Sciatic nerve (tissue), 2 donors: Measurements from ENCODE around the gene NSF. TPM values are rescaled to one million over a fixed set of nuclear protein-coding genes. Genes with fewer than 3 reads are reported as not detected.
"Not testable (repeated sequence)": the region's sequence is repeated elsewhere in the genome, so short reads cannot be mapped to it uniquely, and the experiment has no call there.

Experiments
- ATAC-seq: fragments of 200-7000 bp; cut with Tn5 transposase; one replicate; pipeline ENCODE4 v1.9.1; 2020; ENCODE audit warnings: mild to moderate bottlenecking, moderate library complexity
- DNase-seq: peaks from one replicate; pipeline ENCODE4 v3.0.0-alpha.2; 2020; ENCODE audit warnings: low spot score
- intact Hi-C: fragments of 100-400 bp; cut with DNase I; formaldehyde crosslinking; loops from one replicate; pipeline ENCODE4 v1.14.2; 2022
- total RNA-seq: library from RNA; stranded (reverse); fragmentation: NEBNext Ultra II Directional; extraction: Animal tissue kit (Norgen Biotek cat#: 25700); gene quantifications from one replicate; pipeline ENCODE4 v1.2.1, GENCODE V29; 2021
- donor health status: DM: no; HTN: no; CAD: no.
- donor health status: DM: no; HTN: no; CAD: no.

NSF gene
- total RNA-seq, 1 donor from 2014 or later, result 27.8 TPM

GRCh38 chr17:46623790-46624189 is 33.3 kb downstream of the NSF start:
- ATAC-seq, intact Hi-C loops, DNase-seq: not testable (repeated sequence)

- DNase-seq, ATAC-seq, intact Hi-C loops: not testable (repeated sequence)
These were observed 34.3 kb downstream of the NSF start for GRCh38 chr17:46624726-46625125.

GRCh38 chr17:46627452-46627851 is 37.0 kb downstream of the NSF start:
- ATAC-seq, DNase-seq, intact Hi-C loops: not testable (repeated sequence)

GRCh38 chr17:46628753-46629436 is 38.4 kb downstream of the NSF start:
- ATAC-seq, intact Hi-C loops: not testable (repeated sequence)

GRCh38 chr17:46632146-46632545 is 41.7 kb downstream of the NSF start:
- intact Hi-C loops, ATAC-seq, DNase-seq: not testable (repeated sequence)

More at GRCh38 chr17:46628753-46629436, 38.4 kb downstream of the NSF start:
- DNase-seq, result not testable (repeated sequence)

- intact Hi-C loops, DNase-seq, ATAC-seq: not testable (repeated sequence)
These were observed 44.4 kb downstream of the NSF start for GRCh38 chr17:46634844-46635243.

GRCh38 chr17:46641861-46642656 is 51.6 kb downstream of the NSF start:
- DNase-seq, intact Hi-C loops, ATAC-seq: not testable (repeated sequence)

- intact Hi-C loops, ATAC-seq, DNase-seq: not testable (repeated sequence)
These were observed 56.8 kb downstream of the NSF start for GRCh38 chr17:46647251-46647650.

- not testable (repeated sequence) for ATAC-seq, DNase-seq
These were observed 57.3 kb downstream of the NSF start for GRCh38 chr17:46647688-46648278.

GRCh38 chr17:46649246-46649645 is 58.8 kb downstream of the NSF start:
- intact Hi-C loops, result not testable (repeated sequence)

More at GRCh38 chr17:46647688-46648278, 57.3 kb downstream of the NSF start:
- intact Hi-C loops, result not testable (repeated sequence)

GRCh38 chr17:46652024-46652643 is 61.7 kb downstream of the NSF start:
- DNase-seq, intact Hi-C loops, ATAC-seq: not testable (repeated sequence)

More at GRCh38 chr17:46649246-46649645, 58.8 kb downstream of the NSF start:
- ATAC-seq, DNase-seq: not testable (repeated sequence)

- intact Hi-C loops, ATAC-seq, DNase-seq: not testable (repeated sequence)
These were observed 67.8 kb downstream of the NSF start for GRCh38 chr17:46658235-46658634.

GRCh38 chr17:46659702-46660101 is 69.2 kb downstream of the NSF start:
- intact Hi-C loops, ATAC-seq, DNase-seq: not testable (repeated sequence)

- ATAC-seq, DNase-seq, intact Hi-C loops: not testable (repeated sequence)
These were observed 72.7 kb downstream of the NSF start for GRCh38 chr17:46663123-46663522.

- intact Hi-C loops, DNase-seq, ATAC-seq: not testable (repeated sequence)
These were observed 73.1 kb downstream of the NSF start for GRCh38 chr17:46663552-46663951.

- DNase-seq, intact Hi-C loops, ATAC-seq: not testable (repeated sequence)
These were observed 75.5 kb downstream of the NSF start for GRCh38 chr17:46665969-46666368.

GRCh38 chr17:46670789-46671188 is 80.3 kb downstream of the NSF start:
- ATAC-seq, intact Hi-C loops, DNase-seq: not testable (repeated sequence)

GRCh38 chr17:46672777-46673176 is 82.3 kb downstream of the NSF start:
- ATAC-seq, result not testable (repeated sequence)

More at GRCh38 chr17:46672777-46673176, 82.3 kb downstream of the NSF start:
- intact Hi-C loops, DNase-seq: not testable (repeated sequence)
